ENCODE results near the gene CFAP97. TPM values are rescaled to one million over a fixed set of nuclear protein-coding genes. Genes with fewer than 3 reads are reported as not detected.

Gene CFAP97
- total and polyA plus RNA-seq, 9 of the 15 experiments (the other 6 are each of a cell fraction or from before 2014, with no cell fraction given): 17.3 to 57.8 (median 44.4) TPM

DNA sequence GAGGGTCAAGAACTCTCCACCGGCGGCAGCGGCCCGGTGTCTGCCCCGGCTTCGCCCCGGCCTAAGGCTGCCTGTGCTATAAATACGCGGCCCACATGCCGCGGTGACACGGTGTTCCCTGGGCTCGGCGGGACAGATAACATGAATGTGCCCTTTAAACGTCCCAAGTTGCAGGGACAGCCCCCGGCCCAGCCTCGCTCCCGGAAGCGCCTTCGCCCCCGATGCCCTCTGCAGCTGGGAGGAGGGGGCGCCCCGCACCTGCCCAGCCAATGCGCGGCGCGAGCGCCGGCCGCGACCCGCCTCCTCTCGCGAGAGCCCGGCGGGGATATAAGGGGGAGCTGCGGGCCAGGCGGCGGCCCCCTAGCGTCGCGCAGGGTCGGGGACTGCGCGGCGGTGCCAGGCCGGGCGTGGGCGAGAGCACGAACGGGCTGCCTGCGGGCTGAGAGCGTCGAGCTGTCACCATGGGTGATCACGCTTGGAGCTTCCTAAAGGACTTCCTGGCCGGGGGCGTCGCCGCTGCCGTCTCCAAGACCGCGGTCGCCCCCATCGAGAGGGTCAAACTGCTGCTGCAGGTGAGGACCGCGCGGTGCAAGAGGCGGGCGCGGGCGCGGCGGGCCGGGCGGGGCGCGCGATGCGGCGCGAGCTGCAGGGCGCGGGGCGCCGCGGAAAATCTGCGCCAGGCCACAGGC lies 60.7 kb downstream of the CFAP97 start, which contains the start of gene SLC25A4 (continued):
- no peak for TF ChIP-seq ETV6 (IDR thresholded peaks at IDR 0.05; ENCODE audit: borderline replicate concordance in 1 of 2, low read depth in 2 of 2, low read length in 1 of 2)
- no peak for TF ChIP-seq ETV6 (CRISPR knock-in tag; IDR thresholded peaks at IDR 0.05; ENCODE audit: borderline replicate concordance)
- TF ChIP-seq ARHGAP35 (IDR thresholded peaks at IDR 0.05; ENCODE audit: partially characterized antibody): peak; percentile 89
- TF ChIP-seq PRMT5 (CRISPR knock-in tag; IDR thresholded peaks at IDR 0.05): no peak
- TF ChIP-seq, protein P1, sequence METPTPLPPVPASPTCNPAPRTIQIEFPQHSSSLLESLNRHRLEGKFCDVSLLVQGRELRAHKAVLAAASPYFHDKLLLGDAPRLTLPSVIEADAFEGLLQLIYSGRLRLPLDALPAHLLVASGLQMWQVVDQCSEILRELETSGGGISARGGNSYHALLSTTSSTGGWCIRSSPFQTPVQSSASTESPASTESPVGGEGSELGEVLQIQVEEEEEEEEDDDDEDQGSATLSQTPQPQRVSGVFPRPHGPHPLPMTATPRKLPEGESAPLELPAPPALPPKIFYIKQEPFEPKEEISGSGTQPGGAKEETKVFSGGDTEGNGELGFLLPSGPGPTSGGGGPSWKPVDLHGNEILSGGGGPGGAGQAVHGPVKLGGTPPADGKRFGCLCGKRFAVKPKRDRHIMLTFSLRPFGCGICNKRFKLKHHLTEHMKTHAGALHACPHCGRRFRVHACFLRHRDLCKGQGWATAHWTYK (CRISPR knock-in tag; IDR thresholded peaks at IDR 0.05): no peak
- TF ChIP-seq SMARCB1 (IDR thresholded peaks at IDR 0.05; ENCODE audit: insufficient read length, low read depth): no peak
- TF ChIP-seq JUNB (CRISPR knock-in tag; conservative IDR thresholded peaks at IDR 0.05): no peak
- no peak for TF ChIP-seq SMAD2 (IDR thresholded peaks at IDR 0.05; ENCODE audit: low read depth, low read length)
- TF ChIP-seq ZEB2 (IDR thresholded peaks at IDR 0.05): 0 out of 2 replicates have a peak, but pooled peaks have one; percentile 7
- TF ChIP-seq, protein P2, sequence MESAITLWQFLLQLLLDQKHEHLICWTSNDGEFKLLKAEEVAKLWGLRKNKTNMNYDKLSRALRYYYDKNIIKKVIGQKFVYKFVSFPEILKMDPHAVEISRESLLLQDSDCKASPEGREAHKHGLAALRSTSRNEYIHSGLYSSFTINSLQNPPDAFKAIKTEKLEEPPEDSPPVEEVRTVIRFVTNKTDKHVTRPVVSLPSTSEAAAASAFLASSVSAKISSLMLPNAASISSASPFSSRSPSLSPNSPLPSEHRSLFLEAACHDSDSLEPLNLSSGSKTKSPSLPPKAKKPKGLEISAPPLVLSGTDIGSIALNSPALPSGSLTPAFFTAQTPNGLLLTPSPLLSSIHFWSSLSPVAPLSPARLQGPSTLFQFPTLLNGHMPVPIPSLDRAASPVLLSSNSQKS (CRISPR knock-in tag; IDR thresholded peaks at IDR 0.05): no peak
- no peak for TF ChIP-seq FOXM1 (IDR thresholded peaks at IDR 0.05; ENCODE audit: low read depth)
- TF ChIP-seq FOXM1 (CRISPR knock-in tag; IDR thresholded peaks at IDR 0.05; ENCODE audit: low read depth): 0 out of 2 replicates have a peak, but pooled peaks have one; percentile 72
- peak; percentile 9; the same call in 1 of the 2 replicates for TF ChIP-seq CEBPB (tag; IDR thresholded peaks at IDR 0.05)
- TF ChIP-seq ZC3H8 (IDR thresholded peaks at IDR 0.05): no peak
- no peak for TF ChIP-seq BRCA1 (IDR thresholded peaks at IDR 0.05)
- TF ChIP-seq BRCA1 (CRISPR knock-in tag; IDR thresholded peaks at IDR 0.05): no peak
- no peak for TF ChIP-seq SLC30A9 (CRISPR knock-in tag; IDR thresholded peaks at IDR 0.05)
- TF ChIP-seq HEY1 (CRISPR knock-in tag; IDR thresholded peaks at IDR 0.05; ENCODE audit: borderline replicate concordance): no peak
- peak; percentile 78; the same call in 1 of the 2 replicates for TF ChIP-seq GATAD2B (IDR thresholded peaks at IDR 0.05; ENCODE audit: borderline replicate concordance)
- TF ChIP-seq XRCC4 (IDR thresholded peaks at IDR 0.05; ENCODE audit: extremely low read depth, insufficient read depth, insufficient read length): no peak
- TF ChIP-seq TOE1 (IDR thresholded peaks at IDR 0.05; ENCODE audit: borderline replicate concordance): no peak; the same call in 1 of the 2 replicates
- TF ChIP-seq TOE1 (CRISPR knock-in tag; IDR thresholded peaks at IDR 0.05; ENCODE audit: borderline replicate concordance, low read depth): no peak
- TF ChIP-seq ZNF134 (CRISPR knock-in tag; conservative IDR thresholded peaks at IDR 0.05): no peak
- no peak for TF ChIP-seq NUFIP1 (IDR thresholded peaks at IDR 0.05; ENCODE audit: partially characterized antibody)
- no peak for TF ChIP-seq ETS2 (tag; IDR thresholded peaks at IDR 0.05; ENCODE audit: borderline replicate concordance, poor library complexity, severe bottlenecking)
- no peak for TF ChIP-seq NCOR1 (IDR thresholded peaks at IDR 0.05)
- no peak for TF ChIP-seq EWSR1 (IDR thresholded peaks at IDR 0.05; ENCODE audit: borderline replicate concordance, low read depth, partially characterized antibody)
- no peak for TF ChIP-seq ZNF197 (CRISPR knock-in tag; IDR thresholded peaks at IDR 0.05; ENCODE audit: low read depth)
- TF ChIP-seq, protein P3, sequence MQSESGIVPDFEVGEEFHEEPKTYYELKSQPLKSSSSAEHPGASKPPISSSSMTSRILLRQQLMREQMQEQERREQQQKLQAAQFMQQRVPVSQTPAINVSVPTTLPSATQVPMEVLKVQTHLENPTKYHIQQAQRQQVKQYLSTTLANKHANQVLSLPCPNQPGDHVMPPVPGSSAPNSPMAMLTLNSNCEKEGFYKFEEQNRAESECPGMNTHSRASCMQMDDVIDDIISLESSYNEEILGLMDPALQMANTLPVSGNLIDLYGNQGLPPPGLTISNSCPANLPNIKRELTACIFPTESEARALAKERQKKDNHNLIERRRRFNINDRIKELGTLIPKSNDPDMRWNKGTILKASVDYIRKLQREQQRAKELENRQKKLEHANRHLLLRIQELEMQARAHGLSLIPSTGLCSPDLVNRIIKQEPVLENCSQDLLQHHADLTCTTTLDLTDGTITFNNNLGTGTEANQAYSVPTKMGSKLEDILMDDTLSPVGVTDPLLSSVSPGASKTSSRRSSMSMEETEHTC (IDR thresholded peaks at IDR 0.05): no peak
